ENCODE measurements around the gene ALDH18A1.

- no peak for TF ChIP-seq POLR2AphosphoS5 (IDR thresholded peaks at IDR 0.05; ENCODE audit: low read depth)
- TF ChIP-seq, protein P1, sequence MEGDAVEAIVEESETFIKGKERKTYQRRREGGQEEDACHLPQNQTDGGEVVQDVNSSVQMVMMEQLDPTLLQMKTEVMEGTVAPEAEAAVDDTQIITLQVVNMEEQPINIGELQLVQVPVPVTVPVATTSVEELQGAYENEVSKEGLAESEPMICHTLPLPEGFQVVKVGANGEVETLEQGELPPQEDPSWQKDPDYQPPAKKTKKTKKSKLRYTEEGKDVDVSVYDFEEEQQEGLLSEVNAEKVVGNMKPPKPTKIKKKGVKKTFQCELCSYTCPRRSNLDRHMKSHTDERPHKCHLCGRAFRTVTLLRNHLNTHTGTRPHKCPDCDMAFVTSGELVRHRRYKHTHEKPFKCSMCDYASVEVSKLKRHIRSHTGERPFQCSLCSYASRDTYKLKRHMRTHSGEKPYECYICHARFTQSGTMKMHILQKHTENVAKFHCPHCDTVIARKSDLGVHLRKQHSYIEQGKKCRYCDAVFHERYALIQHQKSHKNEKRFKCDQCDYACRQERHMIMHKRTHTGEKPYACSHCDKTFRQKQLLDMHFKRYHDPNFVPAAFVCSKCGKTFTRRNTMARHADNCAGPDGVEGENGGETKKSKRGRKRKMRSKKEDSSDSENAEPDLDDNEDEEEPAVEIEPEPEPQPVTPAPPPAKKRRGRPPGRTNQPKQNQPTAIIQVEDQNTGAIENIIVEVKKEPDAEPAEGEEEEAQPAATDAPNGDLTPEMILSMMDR (IDR thresholded peaks at IDR 0.05; ENCODE audit: insufficient read depth, low read length) = no peak
Measured at GRCh38 chr10:95562341-95562965, 94.1 kb downstream of the ALDH18A1 start.

Measured in HL-60 (cell line).